Peyer's patch (tissue), 4 donors: Measurements from ENCODE around the gene CASP14.

Experiments used
- POLR2A ChIP-seq, 2 donors: fragments of 450-650 bp; IDR thresholded peaks; one replicate each; pipeline ENCODE4 v1.5.1; 2017; ENCODE audit warnings: antibody characterized with exemption in 2 of 2, mild to moderate bottlenecking in 2 of 2, moderate library complexity in 2 of 2
- TF ChIP-seq, protein P1 (sequence below), 6 experiments: fragments of 450-650 bp in 4 of 6; fragments of 200-600 bp in 2 of 6; sonication (generic) in 1 of 6; IDR thresholded peaks; one replicate each; pipeline ENCODE4 v1.5.1; 2017 to 2019; ENCODE audit warnings: antibody characterized with exemption in 6 of 6, mild to moderate bottlenecking in 3 of 6, moderate library complexity in 1 of 6

DNA sequence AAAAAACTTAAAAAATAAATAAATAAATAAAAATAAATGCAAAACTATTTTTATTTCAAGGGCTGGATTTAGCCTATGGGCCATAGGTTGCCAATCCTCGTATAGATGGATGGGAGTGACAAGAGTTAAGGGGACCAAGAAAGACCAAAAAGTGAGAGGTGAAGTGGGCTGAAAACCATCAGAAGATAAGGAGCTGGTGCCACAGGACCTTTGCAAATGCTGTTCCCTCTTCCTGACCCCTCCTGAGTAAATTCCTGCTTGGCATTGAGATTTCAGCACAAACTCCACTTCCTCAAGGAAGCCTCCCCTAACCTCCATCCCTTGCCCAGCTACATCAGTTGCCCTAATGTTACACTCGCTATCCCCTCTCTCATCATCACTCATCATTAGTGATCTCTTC lies 43.7 kb downstream of the CASP14 start:
- TF ChIP-seq, protein P1, sequence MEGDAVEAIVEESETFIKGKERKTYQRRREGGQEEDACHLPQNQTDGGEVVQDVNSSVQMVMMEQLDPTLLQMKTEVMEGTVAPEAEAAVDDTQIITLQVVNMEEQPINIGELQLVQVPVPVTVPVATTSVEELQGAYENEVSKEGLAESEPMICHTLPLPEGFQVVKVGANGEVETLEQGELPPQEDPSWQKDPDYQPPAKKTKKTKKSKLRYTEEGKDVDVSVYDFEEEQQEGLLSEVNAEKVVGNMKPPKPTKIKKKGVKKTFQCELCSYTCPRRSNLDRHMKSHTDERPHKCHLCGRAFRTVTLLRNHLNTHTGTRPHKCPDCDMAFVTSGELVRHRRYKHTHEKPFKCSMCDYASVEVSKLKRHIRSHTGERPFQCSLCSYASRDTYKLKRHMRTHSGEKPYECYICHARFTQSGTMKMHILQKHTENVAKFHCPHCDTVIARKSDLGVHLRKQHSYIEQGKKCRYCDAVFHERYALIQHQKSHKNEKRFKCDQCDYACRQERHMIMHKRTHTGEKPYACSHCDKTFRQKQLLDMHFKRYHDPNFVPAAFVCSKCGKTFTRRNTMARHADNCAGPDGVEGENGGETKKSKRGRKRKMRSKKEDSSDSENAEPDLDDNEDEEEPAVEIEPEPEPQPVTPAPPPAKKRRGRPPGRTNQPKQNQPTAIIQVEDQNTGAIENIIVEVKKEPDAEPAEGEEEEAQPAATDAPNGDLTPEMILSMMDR (IDR thresholded peaks at IDR 0.05), result no peak
- no peak for TF ChIP-seq POLR2A (IDR thresholded peaks at IDR 0.05)
